ENCODE results near the gene NKX1-1. TPM values are rescaled to one million over a fixed set of nuclear protein-coding genes. Genes with fewer than 3 reads are reported as not detected.
"Not testable (repeated sequence)": the region's sequence is repeated elsewhere in the genome, so short reads cannot be mapped to it uniquely, and the experiment has no call there.

Gene NKX1-1
- total RNA-seq, 3 donors from 2014 or later: not detected

GRCh38 chr4:1377606-1378261 lies 28.5 kb downstream of the NKX1-1 start:
- Mint-ChIP-seq H3K27me3 (ENCODE audit: low read depth) (no peaks in the 10 kb centered on the region), H3K4me1 (ENCODE audit: low read depth) (no peaks in the 10 kb centered on the region), H3K9me3 (no peaks in the 10 kb centered on the region), H3K4me3 (no peak overlapping the region), H3K36me3 (ENCODE audit: insufficient read depth) (peaks cover 12% of the 10 kb centered on the region)
- DNase-seq (no peak), ATAC-seq (no peak)

GRCh38 chr4:1376841-1377605 lies 29.2 kb downstream of the NKX1-1 start:
- Mint-ChIP-seq H3K9me3 (no peaks in the 10 kb centered on the region), H3K4me3 (no peak overlapping the region), H3K4me1 (ENCODE audit: low read depth) (no peaks in the 10 kb centered on the region), H3K36me3 (ENCODE audit: insufficient read depth) (peaks cover 17% of the 10 kb centered on the region), H3K27me3 (ENCODE audit: low read depth) (no peaks in the 10 kb centered on the region)
- no peak for ATAC-seq
- DNase-seq: no peak

- Mint-ChIP-seq H3K27me3 (ENCODE audit: low read depth) (no peaks in the 10 kb centered on the region), H3K4me3 (no peak overlapping the region), H3K4me1 (ENCODE audit: low read depth) (no peaks in the 10 kb centered on the region), H3K9me3 (no peaks in the 10 kb centered on the region), H3K36me3 (ENCODE audit: insufficient read depth) (peaks cover 19% of the 10 kb centered on the region)
- DNase-seq (no peak), ATAC-seq (no peak)
Observed at GRCh38 chr4:1376391-1376840, 29.8 kb downstream of the NKX1-1 start.

GRCh38 chr4:1375761-1376322 lies 30.4 kb downstream of the NKX1-1 start:
- no peak for ATAC-seq
- Mint-ChIP-seq H3K27me3 (ENCODE audit: low read depth) (no peaks in the 10 kb centered on the region), H3K4me3 (no peak overlapping the region), H3K36me3 (ENCODE audit: insufficient read depth) (peaks cover 25% of the 10 kb centered on the region), H3K9me3 (no peaks in the 10 kb centered on the region), H3K4me1 (ENCODE audit: low read depth) (no peaks in the 10 kb centered on the region)
- DNase-seq: no peak

GRCh38 chr4:1375051-1375721 lies 31.1 kb downstream of the NKX1-1 start:
- ATAC-seq: no peak

GRCh38 chr4:1374706-1375045 lies 31.6 kb downstream of the NKX1-1 start:
- H3K4me1 Mint-ChIP-seq (ENCODE audit: low read depth): no peaks in the 10 kb centered on the region
- DNase-seq (no peak), ATAC-seq (no peak)
- H3K36me3 Mint-ChIP-seq (ENCODE audit: insufficient read depth): peaks cover 25% of the 10 kb centered on the region
- no peaks in the 10 kb centered on the region for H3K9me3 Mint-ChIP-seq
- H3K27me3 Mint-ChIP-seq (ENCODE audit: low read depth): no peaks in the 10 kb centered on the region
- no peak overlapping the region for H3K4me3 Mint-ChIP-seq

More at GRCh38 chr4:1375051-1375721, 31.1 kb downstream of the NKX1-1 start:
- H3K27me3 Mint-ChIP-seq (ENCODE audit: low read depth): no peaks in the 10 kb centered on the region
- no peaks in the 10 kb centered on the region for H3K4me1 Mint-ChIP-seq (ENCODE audit: low read depth)
- no peak overlapping the region for H3K4me3 Mint-ChIP-seq
- H3K9me3 Mint-ChIP-seq: no peaks in the 10 kb centered on the region
- DNase-seq: no peak
- H3K36me3 Mint-ChIP-seq (ENCODE audit: insufficient read depth): peaks cover 25% of the 10 kb centered on the region

GRCh38 chr4:1373892-1374705 lies 32.1 kb downstream of the NKX1-1 start:
- peaks cover 28% of the 10 kb centered on the region for H3K36me3 Mint-ChIP-seq (ENCODE audit: insufficient read depth)
- H3K27me3 Mint-ChIP-seq (ENCODE audit: low read depth): no peaks in the 10 kb centered on the region
- H3K9me3 Mint-ChIP-seq: no peaks in the 10 kb centered on the region
- DNase-seq: no peak
- ATAC-seq: no peak
- H3K4me1 Mint-ChIP-seq (ENCODE audit: low read depth): no peaks in the 10 kb centered on the region
- no peak overlapping the region for H3K4me3 Mint-ChIP-seq

- H3K4me1 Mint-ChIP-seq (ENCODE audit: low read depth); H3K9me3 Mint-ChIP-seq; H3K4me3 Mint-ChIP-seq; DNase-seq; H3K27me3 Mint-ChIP-seq (ENCODE audit: low read depth); ATAC-seq: not testable (repeated sequence)
- H3K36me3 Mint-ChIP-seq (ENCODE audit: insufficient read depth): peaks cover 28% of the 10 kb centered on the region
Observed at GRCh38 chr4:1372576-1372975, 33.7 kb downstream of the NKX1-1 start.

- Mint-ChIP-seq H3K4me1 (ENCODE audit: low read depth) (no peaks in the 10 kb centered on the region), H3K4me3 (no peak overlapping the region), H3K9me3 (no peaks in the 10 kb centered on the region), H3K36me3 (ENCODE audit: insufficient read depth) (peaks cover 28% of the 10 kb centered on the region), H3K27me3 (ENCODE audit: low read depth) (no peaks in the 10 kb centered on the region)
- ATAC-seq (no peak), DNase-seq (no peak)
Observed at GRCh38 chr4:1371176-1372165, 34.8 kb downstream of the NKX1-1 start.

GRCh38 chr4:1370321-1371124 lies 35.7 kb downstream of the NKX1-1 start:
- Mint-ChIP-seq H3K9me3 (no peaks in the 10 kb centered on the region), H3K36me3 (ENCODE audit: insufficient read depth) (peaks cover 28% of the 10 kb centered on the region), H3K27me3 (ENCODE audit: low read depth) (no peaks in the 10 kb centered on the region), H3K4me1 (ENCODE audit: low read depth) (no peaks in the 10 kb centered on the region), H3K4me3 (no peak overlapping the region)
- DNase-seq (no peak), ATAC-seq (no peak)

GRCh38 chr4:1369479-1370079 lies 36.7 kb downstream of the NKX1-1 start:
- Mint-ChIP-seq H3K4me1 (ENCODE audit: low read depth) (no peaks in the 10 kb centered on the region), H3K27me3 (ENCODE audit: low read depth) (no peaks in the 10 kb centered on the region), H3K4me3 (no peak overlapping the region), H3K9me3 (no peaks in the 10 kb centered on the region), H3K36me3 (ENCODE audit: insufficient read depth) (peaks cover 28% of the 10 kb centered on the region)
- ATAC-seq: no peak
- no peak for DNase-seq

GRCh38 chr4:1369091-1369450 lies 37.2 kb downstream of the NKX1-1 start:
- Mint-ChIP-seq H3K4me3 (no peak overlapping the region), H3K36me3 (ENCODE audit: insufficient read depth) (peaks cover 28% of the 10 kb centered on the region), H3K4me1 (ENCODE audit: low read depth) (no peaks in the 10 kb centered on the region), H3K27me3 (ENCODE audit: low read depth) (no peaks in the 10 kb centered on the region), H3K9me3 (no peaks in the 10 kb centered on the region)
- ATAC-seq (no peak), DNase-seq (no peak)
